ENCODE results near the gene NCK2. TPM values are rescaled to one million over a fixed set of nuclear protein-coding genes. Genes with fewer than 3 reads are reported as not detected.
A peak's percentile ranks its signal among the peaks of the same experiment; 100 is the strongest.

The NCK2 gene
- total RNA-seq, 1 experiment from 2014 or later = 49.2 TPM

- H2BK20ac ChIP-seq (ENCODE audit: low read depth, low read length, poor library complexity, severe bottlenecking) = no peak overlapping the region
- H2BK120ac ChIP-seq (ENCODE audit: low read depth, low read length, poor library complexity, severe bottlenecking) = no peak overlapping the region
- H2AFZ ChIP-seq (ENCODE audit: low read length) = no peak overlapping the region
- peaks cover 3 to 4% of the 10 kb centered on the region in 2 experiments; a peak in 4 of 5 replicates for H3K9me3 Mint-ChIP-seq
- H3K27ac Mint-ChIP-seq = peak overlapping the region in 1 of 3 experiments; percentile 19; a peak in 1 of 7 replicates
- H4K20me1 ChIP-seq (ENCODE audit: control insufficient read depth, insufficient read depth, insufficient read length) = no peaks in the 10 kb centered on the region
- H3K36me3 Mint-ChIP-seq (ENCODE audit: insufficient read depth in 1 of 3, low read depth in 3 of 3) = peaks cover 0 to 4% (median 1%) of the 10 kb centered on the region in 3 experiments; a peak in 2 of 7 replicates
- no peaks in the 10 kb centered on the region for H3K23me2 ChIP-seq (ENCODE audit: insufficient read length, low read depth, low read length, poor library complexity, severe bottlenecking)
- no peak overlapping the region for H3K4ac ChIP-seq (ENCODE audit: low read depth, low read length)
- peaks cover 7% of the 10 kb centered on the region for H3K27me3 Mint-ChIP-seq (ENCODE audit: low read depth)
- no peak overlapping the region for H3K27ac ChIP-seq (ENCODE audit: insufficient read length, low read depth, low read length)
- no peak overlapping the region for H3K4me2 ChIP-seq (ENCODE audit: insufficient read depth, insufficient read length, low read length)
- H4K8ac ChIP-seq (replicated peaks; ENCODE audit: insufficient read length, low read depth, low read length) = no peak overlapping the region
- no peak overlapping the region for H2BK15ac ChIP-seq (ENCODE audit: low read depth, low read length)
- H3K4me1 ChIP-seq (ENCODE audit: insufficient read depth, low read length) = no peaks in the 10 kb centered on the region
- H3K14ac ChIP-seq (ENCODE audit: insufficient read depth, low read length) = no peak overlapping the region
- no peak overlapping the region for H3T11ph ChIP-seq (ENCODE audit: low read length)
- no peaks in the 10 kb centered on the region; a peak in 1 of 4 replicates for H3K4me1 Mint-ChIP-seq
- H3K56ac ChIP-seq (ENCODE audit: insufficient read length, low read depth, low read length) = no peak overlapping the region
- no peak for DNase-seq
- no peak overlapping the region for H2BK12ac ChIP-seq (ENCODE audit: insufficient read length, low read depth, low read length)
- no peaks in the 10 kb centered on the region for H3K79me2 ChIP-seq (ENCODE audit: insufficient read depth, low read length)
- H3K79me1 ChIP-seq (ENCODE audit: insufficient read depth, low read depth, low read length, poor library complexity, severe bottlenecking) = no peaks in the 10 kb centered on the region
- no peak overlapping the region for H3K9ac ChIP-seq (ENCODE audit: extremely low read depth, insufficient read length, low read length)
- H3K23ac ChIP-seq (ENCODE audit: insufficient read length, low read depth, low read length) = no peak overlapping the region
- H3K18ac ChIP-seq (ENCODE audit: insufficient read length, low read depth, low read length) = no peak overlapping the region
- no peak overlapping the region for H2BK5ac ChIP-seq (ENCODE audit: insufficient read length, low read length)
- H4K5ac ChIP-seq (ENCODE audit: insufficient read length, low read depth, low read length) = no peak overlapping the region
- H3K27me3 ChIP-seq (ENCODE audit: insufficient read depth, low read length) = no peaks in the 10 kb centered on the region
- no peak overlapping the region for H4K91ac ChIP-seq (ENCODE audit: insufficient read length, low read depth, low read length)
- H3K9me3 ChIP-seq (ENCODE audit: control insufficient read depth, low read depth, low read length) = no peaks in the 10 kb centered on the region
- no peak overlapping the region for H3K4me3 Mint-ChIP-seq
- H2AK5ac ChIP-seq (ENCODE audit: insufficient read length, low read length) = no peak overlapping the region
- TF ChIP-seq CTCF (conservative IDR thresholded peaks at IDR 0.05) = peak; percentile 79
These were observed 175.1 kb downstream of the NCK2 start for GRCh38 chr2:105919826-105920225.
